H1 (cell line): ENCODE data around the gene FBXL16. TPM values are rescaled to one million over a fixed set of nuclear protein-coding genes. Genes with fewer than 3 reads are reported as not detected.

Experiments used
- BACH1 ChIP-seq: IDR thresholded peaks from 2 replicates; pipeline ENCODE4 v1.6.1; 2012; ENCODE audit warnings: low read length, improper control_type of control experiment
- JUND ChIP-seq: IDR thresholded peaks from 2 replicates; pipeline ENCODE4 v1.6.1; 2011; ENCODE audit warnings: mild to moderate bottlenecking, improper control_type of control experiment, low read length
- RBBP5 ChIP-seq: IDR thresholded peaks from 2 replicates; pipeline ENCODE4 v1.7.1; 2012; ENCODE audit warnings: low read depth, mild to moderate bottlenecking, inconsistent platforms, low read length, moderate library complexity, borderline replicate concordance
- SIRT6 ChIP-seq: IDR thresholded peaks from one replicate; pipeline ENCODE4 v1.7.1; 2012; ENCODE audit warnings: low read length, inconsistent platforms
- TEAD4 ChIP-seq: IDR thresholded peaks from 2 replicates; pipeline ENCODE4 v1.6.1; 2012; ENCODE audit warnings: low read depth, low read length, inconsistent platforms, mixed read lengths
- polyA plus RNA-seq, 7 experiments: library from polyadenylated mRNA; depleted of rRNA in 3 of 7; stranded (reverse) in 5 of 7; unstranded in 2 of 7; fragments of >200 nt in 5 of 7; fragments of 200-250 nt in 2 of 7; gene quantifications; 1 replicate in 5 of 7; 2 replicates in 1 of 7; 4 replicates in 1 of 7; pipeline versions ENCODE4 v1.2.1 to v1.2.3, GENCODE V29; 2011 to 2013; ENCODE audit warnings: missing spikeins in 2 of 7, mixed read lengths in 2 of 7
- total RNA-seq: library from RNA; stranded (reverse); fragmentation: NEBNext Ultra II Directional; extraction: Animal tissue kit (Norgen Biotek cat#: 25700); gene quantifications from 2 replicates; pipeline ENCODE4 v1.2.1, GENCODE V29; 2021
- TF ChIP-seq, protein P1 (sequence below): IDR thresholded peaks from 2 replicates; pipeline ENCODE4 v1.6.1; 2012; ENCODE audit warnings: low read length, inconsistent platforms

Gene FBXL16
- total and polyA plus RNA-seq, 2 of the 8 experiments (the other 6 are each of a cell fraction or from before 2014, with no cell fraction given): 12.5 to 12.8 TPM

DNA sequence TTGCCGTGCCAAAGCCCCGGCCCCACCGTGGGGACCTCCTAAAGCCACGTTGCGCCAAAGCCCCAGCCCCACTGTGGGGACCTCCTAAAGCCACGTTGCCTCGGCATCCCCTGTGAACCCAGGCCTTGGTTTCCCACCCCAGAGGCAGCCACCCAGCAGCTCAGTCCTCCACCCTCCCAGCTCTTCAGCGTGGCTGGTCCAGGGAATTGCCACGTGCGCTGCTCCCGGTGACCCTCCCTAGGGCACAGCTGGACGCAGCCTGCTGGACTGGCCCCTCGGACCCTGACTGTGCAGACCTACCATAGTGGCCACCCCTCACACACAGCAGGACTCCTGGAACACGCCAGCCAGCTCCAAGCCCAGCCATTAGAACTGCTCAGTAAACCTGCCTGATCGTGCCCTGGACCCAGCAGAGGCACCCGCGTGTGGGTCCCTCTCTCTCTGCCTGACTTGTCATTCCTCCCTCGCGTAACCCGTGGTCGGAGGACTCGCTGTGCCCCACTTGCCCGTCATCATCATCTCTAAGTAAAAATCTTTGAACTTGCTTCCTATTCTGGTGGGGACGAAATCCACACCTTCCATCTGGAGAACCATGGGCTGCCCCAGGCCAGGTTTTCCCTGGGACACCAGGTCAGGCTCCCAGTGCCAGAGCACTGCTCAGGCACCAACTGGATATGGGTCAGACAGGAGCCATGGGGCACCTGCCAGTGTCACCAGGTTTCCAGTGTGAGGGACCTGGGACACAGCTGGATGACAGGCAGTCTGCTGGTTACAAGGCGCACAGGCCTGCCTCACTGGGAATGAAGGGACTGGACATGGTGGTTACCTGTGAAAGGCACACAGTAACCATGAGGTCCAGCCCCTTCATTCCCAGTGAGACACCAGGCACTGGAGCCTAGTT is 29.6 kb upstream of the FBXL16 start (continued):
- TF ChIP-seq, protein P1, sequence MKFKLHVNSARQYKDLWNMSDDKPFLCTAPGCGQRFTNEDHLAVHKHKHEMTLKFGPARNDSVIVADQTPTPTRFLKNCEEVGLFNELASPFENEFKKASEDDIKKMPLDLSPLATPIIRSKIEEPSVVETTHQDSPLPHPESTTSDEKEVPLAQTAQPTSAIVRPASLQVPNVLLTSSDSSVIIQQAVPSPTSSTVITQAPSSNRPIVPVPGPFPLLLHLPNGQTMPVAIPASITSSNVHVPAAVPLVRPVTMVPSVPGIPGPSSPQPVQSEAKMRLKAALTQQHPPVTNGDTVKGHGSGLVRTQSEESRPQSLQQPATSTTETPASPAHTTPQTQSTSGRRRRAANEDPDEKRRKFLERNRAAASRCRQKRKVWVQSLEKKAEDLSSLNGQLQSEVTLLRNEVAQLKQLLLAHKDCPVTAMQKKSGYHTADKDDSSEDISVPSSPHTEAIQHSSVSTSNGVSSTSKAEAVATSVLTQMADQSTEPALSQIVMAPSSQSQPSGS: no peak
- no peak for TF ChIP-seq TEAD4
- no peak for TF ChIP-seq JUND
- TF ChIP-seq BACH1: no peak
- TF ChIP-seq RBBP5: no peak
- TF ChIP-seq SIRT6: no peak
